GM18502 (cell line): ENCODE data around the gene DAB1.
"Not testable (repeated sequence)": the region's sequence is repeated elsewhere in the genome, so short reads cannot be mapped to it uniquely, and the experiment has no call there.

Experiments used
- ATAC-seq: cut with Tn5 transposase; IDR thresholded peaks from one replicate; pipeline ENCODE4 v1.9.1; 2021; ENCODE audit warnings: mild to moderate bottlenecking; ENCODE audit not compliant: unreplicated experiment, poor library complexity

Gene DAB1

GRCh38 chr1:57238233-57238781 is 185.6 kb downstream of the DAB1 start:
- ATAC-seq, result no peak

GRCh38 chr1:57235730-57236510 is 187.9 kb downstream of the DAB1 start:
- no peak for ATAC-seq

DNA sequence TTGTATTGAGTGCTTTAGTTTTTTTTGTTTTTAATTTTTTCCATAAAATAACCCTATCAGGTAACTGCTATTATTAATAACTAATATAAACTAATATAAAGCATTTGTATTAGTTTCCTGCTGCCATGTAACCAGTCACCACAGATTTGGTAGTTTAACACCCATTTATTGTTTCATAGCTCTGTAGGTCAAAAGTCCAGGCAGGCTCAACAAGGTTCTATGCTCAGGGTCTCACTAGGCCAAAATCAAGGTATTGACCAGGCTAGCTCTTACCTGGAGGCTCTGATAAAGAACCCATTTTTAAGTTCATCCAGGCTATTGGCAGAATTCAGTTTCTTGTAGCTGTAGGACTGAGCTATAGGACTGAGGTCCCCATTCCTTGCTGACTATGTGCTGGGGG is 189.4 kb downstream of the DAB1 start:
- no peak for ATAC-seq

DNA sequence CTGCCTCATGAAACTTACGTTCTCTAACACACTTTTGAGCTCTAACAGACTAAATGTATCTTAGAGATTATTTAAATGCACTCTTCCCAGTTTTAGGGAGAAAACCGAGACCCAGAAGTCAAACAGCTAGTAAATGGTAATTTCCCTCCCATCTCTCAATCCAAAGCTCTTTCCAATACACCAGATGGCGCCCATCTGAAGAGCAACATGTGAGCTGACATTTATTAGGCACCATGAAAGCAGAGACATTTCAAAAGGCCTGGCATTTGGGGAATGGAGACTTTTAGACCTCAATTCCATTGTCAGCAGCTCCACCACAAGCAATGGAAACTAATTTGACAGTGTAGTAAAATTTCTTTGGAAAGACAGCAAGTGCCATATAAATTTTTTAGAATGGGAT is 191.4 kb downstream of the DAB1 start:
- no peak for ATAC-seq

DNA sequence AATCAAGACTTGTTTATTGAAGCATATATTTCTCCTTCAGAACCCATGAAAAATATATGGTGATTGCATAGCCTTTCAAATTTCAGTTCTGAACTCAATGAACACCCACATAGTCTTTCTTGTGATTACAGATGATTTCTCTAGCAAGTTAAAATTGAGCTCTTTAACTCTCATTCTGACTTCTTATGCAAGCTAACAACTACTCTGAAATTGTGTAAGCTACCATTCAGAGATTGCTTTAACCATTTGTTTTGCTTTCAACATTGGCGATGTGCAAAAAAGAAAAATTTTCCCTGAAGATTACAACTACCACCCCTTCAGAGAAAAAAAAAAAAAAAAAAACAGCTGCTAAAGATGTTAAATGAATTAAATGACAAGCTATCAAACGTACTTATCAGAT is 193.9 kb downstream of the DAB1 start:
- no peak for ATAC-seq

GRCh38 chr1:57229076-57229475 is 194.8 kb downstream of the DAB1 start:
- ATAC-seq, result no peak

DNA sequence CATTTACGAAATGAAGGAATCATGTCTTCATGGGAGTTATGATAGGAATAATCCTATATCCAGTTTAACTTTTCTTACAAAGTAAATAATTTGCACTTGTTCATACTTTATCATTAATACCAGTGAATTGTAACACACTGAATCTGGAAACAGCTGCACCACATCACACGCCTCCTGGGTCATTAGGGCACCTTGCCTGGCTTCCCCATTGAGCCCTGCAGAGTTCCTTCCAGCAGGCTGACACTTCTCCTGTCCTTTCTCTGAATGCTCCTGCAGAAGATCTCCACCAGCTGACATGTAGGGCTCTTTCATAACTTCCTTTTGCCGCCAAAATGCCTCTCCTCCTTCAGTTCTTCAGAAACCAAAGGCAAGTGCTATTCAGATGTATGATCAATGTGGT is 201.1 kb downstream of the DAB1 start:
- no peak for ATAC-seq

DNA sequence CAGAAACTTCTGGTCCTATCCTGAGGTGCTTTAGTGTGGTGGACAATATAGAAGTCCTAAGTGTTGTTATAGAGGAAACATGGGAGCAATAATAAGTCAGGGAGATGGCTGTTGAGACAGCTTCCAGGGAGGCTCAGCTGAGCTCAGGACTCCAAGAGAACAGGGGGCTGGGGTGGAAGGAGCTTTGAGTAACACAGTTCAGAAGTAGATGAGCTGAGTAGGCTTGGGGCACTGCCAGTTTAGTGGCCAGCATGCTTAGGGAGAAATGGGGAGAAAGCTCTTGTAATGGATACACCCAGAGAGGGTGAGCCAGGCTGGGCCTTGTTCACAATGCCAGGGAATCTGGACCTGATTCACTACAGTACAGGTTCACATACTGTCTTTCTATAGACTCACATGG is 201.6 kb downstream of the DAB1 start:
- ATAC-seq, result no peak

DNA sequence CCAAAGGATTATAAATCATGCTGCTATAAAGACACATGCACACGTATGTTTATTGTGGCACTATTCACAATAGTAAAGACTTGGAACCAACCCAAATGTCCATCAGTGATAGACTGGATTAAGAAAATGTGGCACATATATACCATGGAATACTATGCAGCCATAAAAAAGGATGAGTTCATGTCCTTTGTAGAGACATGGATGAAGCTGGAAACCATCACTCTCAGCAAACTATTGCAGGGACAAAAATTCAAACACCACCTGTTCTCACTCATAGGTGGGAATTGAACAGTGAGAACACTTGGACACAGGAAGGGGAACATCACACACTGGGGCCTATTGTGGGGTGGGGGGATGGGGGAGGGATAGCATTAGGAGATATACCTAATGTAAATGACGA is 203.0 kb downstream of the DAB1 start:
- ATAC-seq, result not testable (repeated sequence)

DNA sequence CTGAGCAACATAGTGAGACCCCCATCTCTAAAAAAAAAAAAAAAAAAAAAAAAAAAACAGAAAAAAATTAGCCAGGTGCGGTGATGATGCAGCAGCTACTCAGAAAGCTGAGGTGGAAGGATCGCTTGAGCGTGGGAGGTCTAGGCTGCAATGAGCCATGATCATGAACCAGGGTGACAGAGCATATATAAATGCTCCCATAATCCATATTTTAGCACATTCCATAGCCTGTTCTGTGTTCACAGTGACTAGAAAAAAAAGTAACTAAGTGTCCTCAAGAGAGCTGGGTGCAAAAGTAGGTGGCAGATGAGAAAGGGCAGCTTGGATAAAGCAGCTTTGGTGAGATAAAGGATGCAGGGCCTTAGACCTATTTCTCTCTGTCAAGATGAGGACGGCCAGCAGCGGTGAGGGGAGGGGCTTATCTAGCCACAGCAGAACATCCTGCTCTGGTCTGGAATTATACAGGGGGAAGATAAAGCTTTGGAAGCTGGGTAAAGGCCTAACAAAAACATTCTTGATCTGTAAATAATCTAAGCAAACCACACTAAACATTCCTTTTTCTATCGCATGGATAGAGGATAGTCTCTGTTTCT is 205.3 kb downstream of the DAB1 start:
- no peak for ATAC-seq

DNA sequence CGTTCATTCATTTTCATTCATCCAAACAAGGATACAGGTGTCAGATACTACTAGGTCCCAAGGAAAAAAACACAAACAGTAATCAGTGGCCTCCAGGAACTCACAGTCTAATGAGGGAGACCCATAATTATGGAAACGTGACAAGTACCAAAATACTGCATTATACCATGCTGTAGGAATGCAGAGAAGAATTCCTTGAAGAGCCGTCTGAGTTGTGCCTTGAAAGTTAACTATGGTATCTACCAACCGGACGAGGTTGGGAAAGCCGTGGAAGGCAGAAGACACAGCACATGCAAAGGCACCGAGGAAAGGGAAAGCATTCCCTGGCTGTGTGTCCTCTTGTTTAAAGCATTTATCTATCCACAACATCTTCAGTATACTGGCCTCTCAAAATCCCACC is 206.0 kb downstream of the DAB1 start:
- ATAC-seq, result no peak

DNA sequence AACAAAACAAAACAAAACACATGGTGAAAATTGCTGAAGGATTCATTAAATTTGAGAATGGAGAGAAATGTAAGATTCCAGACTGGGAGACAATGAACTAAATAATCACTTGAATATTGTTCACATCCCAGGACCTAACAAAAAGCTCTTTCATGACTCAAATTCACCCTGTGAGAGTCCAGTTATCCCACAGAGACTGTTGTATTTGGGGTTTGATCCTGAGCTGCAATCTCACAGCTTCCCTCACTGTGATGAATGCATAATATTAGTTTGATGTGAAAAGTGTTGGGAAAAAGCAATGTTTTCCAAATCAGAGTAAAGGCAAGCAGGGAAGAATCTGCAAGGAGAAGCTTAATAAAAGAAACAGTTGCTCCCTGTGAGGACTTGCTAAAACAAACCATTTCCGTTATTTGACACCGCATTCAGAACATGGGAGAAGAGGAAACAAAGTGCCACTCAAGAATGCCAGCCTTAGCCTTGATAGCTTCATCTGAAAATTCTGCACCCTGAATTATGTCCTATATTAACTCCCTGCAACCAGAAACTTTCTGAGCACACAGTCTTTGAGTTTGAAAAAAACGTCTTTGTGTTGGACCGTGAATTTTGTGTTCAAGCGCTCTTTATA is 208.8 kb downstream of the DAB1 start:
- no peak for ATAC-seq

DNA sequence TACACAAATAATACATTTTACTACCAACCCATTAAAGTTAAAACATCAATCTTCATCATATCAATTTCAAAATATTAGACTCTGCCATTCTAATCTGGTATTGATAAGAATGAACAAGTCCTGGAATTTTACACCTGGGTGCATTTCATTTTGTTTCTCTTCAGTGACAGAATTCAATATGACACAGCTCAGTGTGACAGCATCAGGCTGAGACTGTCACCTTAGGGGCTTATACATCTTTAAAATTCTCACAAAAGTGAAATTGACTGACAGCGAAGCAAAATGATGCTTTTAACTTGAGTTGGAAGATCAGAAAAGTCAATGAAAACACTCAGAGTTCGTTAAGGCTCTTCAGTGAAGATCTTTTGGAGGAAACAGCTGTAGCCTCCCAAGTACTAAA is 213.0 kb downstream of the DAB1 start:
- no peak for ATAC-seq

DNA sequence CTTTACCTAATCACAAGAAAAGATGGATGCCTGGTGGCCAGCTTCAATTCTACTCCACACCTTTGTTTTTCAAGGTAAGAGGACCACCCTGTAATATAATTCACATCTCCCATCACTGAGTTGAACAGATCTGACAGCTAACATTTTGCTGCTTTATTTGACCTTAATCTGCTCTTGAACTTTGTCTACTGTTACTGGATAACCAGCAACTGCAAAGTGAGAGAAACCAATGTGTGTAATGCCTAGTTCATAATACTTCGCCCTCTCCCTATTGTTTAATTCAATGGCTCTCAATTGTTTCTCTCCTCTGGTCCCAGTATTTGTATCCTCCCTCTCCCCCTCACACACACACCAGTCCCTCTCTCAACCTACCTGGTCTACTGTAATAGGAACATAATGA is 214.4 kb downstream of the DAB1 start:
- no peak for ATAC-seq

DNA sequence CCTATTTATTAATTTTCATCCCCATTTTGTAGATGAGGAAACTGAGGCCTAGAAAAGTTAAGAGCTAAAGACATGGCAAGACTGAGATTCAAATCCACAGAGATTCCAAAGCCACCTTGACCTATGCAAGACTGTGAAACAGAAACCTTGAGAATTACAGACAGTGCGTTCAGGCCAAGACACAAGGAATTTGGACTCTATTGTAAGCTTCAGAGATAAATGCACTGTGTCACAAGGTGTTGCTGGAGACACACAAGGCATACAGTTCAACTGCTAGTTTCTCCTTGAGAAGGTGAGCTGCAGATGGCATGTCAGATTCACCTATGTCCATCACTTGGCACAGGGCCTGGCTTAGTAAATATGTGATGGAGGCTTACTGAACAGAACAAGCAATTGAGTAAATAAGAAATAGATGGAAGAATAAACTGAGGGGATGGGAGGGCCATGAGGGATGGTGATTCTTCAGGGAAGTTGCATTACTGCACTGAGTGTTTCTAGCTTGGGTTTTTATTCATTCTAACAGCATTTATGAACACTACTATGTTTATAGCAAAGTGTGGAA is 215.0 kb downstream of the DAB1 start:
- ATAC-seq, result no peak

- no peak for ATAC-seq
These were observed 217.8 kb downstream of the DAB1 start for GRCh38 chr1:57206038-57206437.

- ATAC-seq, result no peak
These were observed 218.7 kb downstream of the DAB1 start for GRCh38 chr1:57204942-57205787.

GRCh38 chr1:57204091-57204490 is 219.8 kb downstream of the DAB1 start:
- ATAC-seq, result no peak

GRCh38 chr1:57202241-57202640 is 221.6 kb downstream of the DAB1 start:
- no peak for ATAC-seq

- ATAC-seq, result no peak
These were observed 224.9 kb downstream of the DAB1 start for GRCh38 chr1:57198912-57199311.
